ENCODE data around the gene RHOBTB3.

GRCh38 chr5:95810305-95811125 lies 79.4 kb downstream of the RHOBTB3 start:
- TF ChIP-seq CTCF (IDR thresholded peaks at IDR 0.05) (no peak), POLR2A (IDR thresholded peaks at IDR 0.05) (no peak)
